ENCODE measurements around the gene LITAFD. TPM values are rescaled to one million over a fixed set of nuclear protein-coding genes. Genes with fewer than 3 reads are reported as not detected.

LITAFD gene
- total and polyA plus RNA-seq, 2 experiments from 2014 or later, result not detected

DNA sequence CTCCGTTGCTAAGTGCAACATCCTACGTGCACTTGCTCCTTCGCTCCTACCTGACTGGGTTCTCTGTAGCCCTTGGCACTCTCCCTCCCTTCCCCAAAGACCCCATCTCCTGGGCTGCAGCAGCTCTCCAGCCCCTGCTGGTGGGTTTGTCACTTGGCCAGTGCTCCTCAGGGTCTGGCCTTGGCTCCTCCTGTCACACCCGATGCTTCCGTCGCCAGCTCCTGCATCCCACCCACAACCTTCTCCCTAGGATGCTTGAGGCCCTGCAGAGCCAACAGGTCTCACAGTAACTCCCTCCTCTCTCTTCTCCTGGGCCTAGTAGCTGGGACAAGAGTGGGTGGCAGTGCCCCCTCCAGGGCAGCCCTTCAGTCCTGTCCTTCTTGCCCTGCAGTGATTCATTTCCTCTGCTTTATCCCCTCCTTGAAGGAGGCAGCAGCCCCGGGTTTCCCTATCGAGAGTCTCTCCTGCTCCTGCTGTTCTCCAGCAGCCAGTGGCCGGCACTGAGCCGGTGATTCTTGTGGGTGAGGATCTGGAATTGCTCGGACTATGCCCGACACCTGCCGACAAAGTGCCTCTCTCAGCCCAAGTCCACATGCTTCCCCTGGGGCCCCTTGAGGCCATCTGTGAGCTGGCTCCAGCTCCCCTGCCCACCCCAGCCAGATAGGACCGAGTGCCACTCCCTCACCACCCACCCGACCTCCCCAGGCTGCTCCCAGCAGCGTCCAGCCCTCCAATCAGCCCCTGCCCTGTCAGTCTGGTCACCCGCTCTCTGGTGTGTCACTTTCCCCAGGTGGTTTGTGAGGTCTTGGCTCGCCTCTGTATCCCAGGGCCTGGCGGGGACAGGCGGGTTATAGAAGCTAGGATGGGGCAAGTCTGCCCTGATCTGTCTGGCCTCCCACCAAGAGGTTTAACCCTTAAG, 3.8 kb downstream of the LITAFD start:
- no peak overlapping the region for H3K4me3 ChIP-seq
- no peak for TF ChIP-seq EZH2 (IDR thresholded peaks at IDR 0.05; ENCODE audit: insufficient read depth, poor library complexity, severe bottlenecking)
- TF ChIP-seq EZH2phosphoT487 (IDR thresholded peaks at IDR 0.05; ENCODE audit: insufficient read depth, low read depth), result no peak
- peak; percentile 69 for DNase-seq
- H3K4me1 ChIP-seq (ENCODE audit: insufficient read depth), result peaks cover 33% of the 10 kb centered on the region
- peaks cover 22% of the 10 kb centered on the region for H3F3A ChIP-seq (ENCODE audit: insufficient read depth)
- no peak overlapping the region; the same call in 1 of the 2 replicates for H3K27ac ChIP-seq
- no peaks in the 10 kb centered on the region for H4K20me1 ChIP-seq (ENCODE audit: insufficient read depth)
- no peaks in the 10 kb centered on the region; the same call in 1 of the 2 replicates for H3K36me3 ChIP-seq (ENCODE audit: low read depth)
- 20 to 23% methylated on average over 19 to 20 of the region's 20 CpGs for WGBS, 2 experiments (ENCODE audit: low coverage in 1 of 2, low lambda C conversion rate in 2 of 2, missing lambda C conversion rate in 2 of 2)
- H2AFZ ChIP-seq, result no peak overlapping the region
- H3K9me2 ChIP-seq (ENCODE audit: insufficient read depth), result no peaks in the 10 kb centered on the region
- in situ Hi-C loops (cut with MboI), result loop anchor here (10.0 kb wide), 1 partner anchor 231 kb away; no protein-coding TSS in a partner anchor
- peak overlapping the region; percentile 58 for H3K4me2 ChIP-seq (ENCODE audit: unreplicated experiment)
- no peaks in the 10 kb centered on the region for H3K79me2 ChIP-seq (ENCODE audit: insufficient read depth)
- H3K9me3 ChIP-seq (ENCODE audit: low read depth), result no peaks in the 10 kb centered on the region
- no peaks in the 10 kb centered on the region for H3K27me3 ChIP-seq (replicated peaks; ENCODE audit: insufficient read depth)
- 0 out of 2 replicates have a peak overlapping the region, but pooled peaks have one; percentile 16 for H3K9ac ChIP-seq

DNA sequence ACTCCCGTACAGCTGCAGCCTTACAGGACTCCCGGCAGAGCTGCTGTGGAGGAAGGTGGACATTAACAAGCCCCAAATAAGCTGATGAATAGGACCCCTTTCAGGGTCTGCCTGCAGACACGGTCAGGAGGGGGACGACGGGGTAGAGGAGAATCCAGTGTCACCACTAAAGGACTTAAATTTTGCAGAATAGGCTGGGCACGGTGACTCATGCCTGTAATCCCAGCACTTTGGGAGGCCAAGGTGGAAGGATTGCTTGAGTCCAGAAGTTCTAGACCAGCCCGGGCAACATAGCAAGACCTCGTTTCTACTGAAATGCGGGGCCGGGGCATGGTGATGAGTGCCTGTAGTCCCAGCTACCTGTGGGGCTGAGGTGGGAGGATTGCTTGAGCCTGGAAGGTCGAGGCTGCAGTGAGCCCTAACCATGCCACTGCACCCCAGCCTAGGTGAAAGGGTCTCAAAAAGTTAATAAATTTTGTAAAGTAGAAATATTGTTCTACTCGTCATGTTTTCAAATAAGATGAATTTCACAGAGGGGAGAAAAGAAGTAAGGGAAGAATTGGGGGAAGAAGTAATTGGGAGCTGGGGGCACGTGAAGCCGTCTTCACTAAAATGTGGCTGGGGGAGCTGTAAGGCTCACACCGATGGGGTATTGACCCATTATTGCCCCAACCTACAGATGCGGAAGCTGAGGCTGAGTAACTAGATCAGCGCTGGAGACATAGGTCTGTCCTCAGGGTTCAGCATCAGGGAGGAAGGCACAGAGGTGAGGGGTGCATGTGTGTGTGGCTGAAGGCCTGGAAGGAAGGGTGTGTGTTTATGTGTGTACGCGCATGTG, 4.7 kb downstream of the LITAFD start:
- peaks cover 22% of the 10 kb centered on the region for H3F3A ChIP-seq (ENCODE audit: insufficient read depth)
- H3K9me3 ChIP-seq (ENCODE audit: low read depth), result no peaks in the 10 kb centered on the region
- WGBS, 2 experiments (ENCODE audit: low coverage in 1 of 2, low lambda C conversion rate in 2 of 2, missing lambda C conversion rate in 2 of 2), result 60 to 63% methylated on average over 19 of the region's 19 CpGs
- peak overlapping the region; percentile 58 for H3K4me2 ChIP-seq (ENCODE audit: unreplicated experiment)
- in situ Hi-C loops (cut with MboI), result loop anchor here (10.0 kb wide), 1 partner anchor 232 kb away; no protein-coding TSS in a partner anchor
- H3K4me1 ChIP-seq (ENCODE audit: insufficient read depth), result peaks cover 33% of the 10 kb centered on the region
- H3K4me3 ChIP-seq, result no peak overlapping the region
- H3K27ac ChIP-seq, result no peak overlapping the region
- no peaks in the 10 kb centered on the region for H3K27me3 ChIP-seq (replicated peaks; ENCODE audit: insufficient read depth)
- no peaks in the 10 kb centered on the region for H3K9me2 ChIP-seq (ENCODE audit: insufficient read depth)
- H4K20me1 ChIP-seq (ENCODE audit: insufficient read depth), result no peaks in the 10 kb centered on the region
- H3K9ac ChIP-seq, result no peak overlapping the region
- DNase-seq, result no peak
- TF ChIP-seq EZH2 (IDR thresholded peaks at IDR 0.05; ENCODE audit: insufficient read depth, poor library complexity, severe bottlenecking), result no peak
- TF ChIP-seq EZH2phosphoT487 (IDR thresholded peaks at IDR 0.05; ENCODE audit: insufficient read depth, low read depth), result no peak
- H3K79me2 ChIP-seq (ENCODE audit: insufficient read depth), result no peaks in the 10 kb centered on the region
- no peak overlapping the region for H2AFZ ChIP-seq
- H3K36me3 ChIP-seq (ENCODE audit: low read depth), result peaks cover 8% of the 10 kb centered on the region; the same call in 1 of the 2 replicates

DNA sequence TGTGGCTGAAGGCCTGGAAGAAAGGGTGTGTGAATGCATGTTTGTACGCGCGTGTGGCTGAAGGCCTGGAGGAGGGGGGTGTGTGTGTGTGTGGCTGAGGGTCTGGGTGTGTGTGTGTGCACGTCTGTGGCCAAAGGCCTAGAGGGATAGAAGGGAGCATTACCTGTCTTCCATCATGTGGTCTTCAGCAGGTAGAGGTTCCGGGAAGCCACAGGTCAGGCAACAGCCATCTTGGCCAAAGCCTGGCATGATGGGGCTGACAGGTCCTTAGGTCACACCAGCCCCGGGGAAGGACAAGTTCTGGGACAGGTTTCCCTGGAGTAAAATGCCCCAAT, 5.2 kb downstream of the LITAFD start:
- Histone ChIP-seq H3K9ac (no peak overlapping the region), H3K79me2 (ENCODE audit: insufficient read depth) (no peaks in the 10 kb centered on the region), H3F3A (ENCODE audit: insufficient read depth) (peaks cover 22% of the 10 kb centered on the region), H3K27ac (no peak overlapping the region), H3K9me3 (ENCODE audit: low read depth) (no peaks in the 10 kb centered on the region), H2AFZ (no peak overlapping the region), H3K27me3 (replicated peaks; ENCODE audit: insufficient read depth) (no peaks in the 10 kb centered on the region), H3K9me2 (ENCODE audit: insufficient read depth) (no peaks in the 10 kb centered on the region), H4K20me1 (ENCODE audit: insufficient read depth) (no peaks in the 10 kb centered on the region), H3K36me3 (ENCODE audit: low read depth) (peaks cover 13% of the 10 kb centered on the region; the same call in 1 of the 2 replicates), H3K4me2 (ENCODE audit: unreplicated experiment) (no peak overlapping the region), H3K4me1 (ENCODE audit: insufficient read depth) (peaks cover 33% of the 10 kb centered on the region), H3K4me3 (no peak overlapping the region)
- 90 to 93% methylated on average over 6 of the region's 6 CpGs for WGBS, 2 experiments (ENCODE audit: low coverage in 1 of 2, low lambda C conversion rate in 2 of 2, missing lambda C conversion rate in 2 of 2)
- in situ Hi-C loops (cut with MboI), result loop anchor here (10.0 kb wide), 1 partner anchor 233 kb away; no protein-coding TSS in a partner anchor
- TF ChIP-seq EZH2phosphoT487 (IDR thresholded peaks at IDR 0.05; ENCODE audit: insufficient read depth, low read depth), result no peak
- TF ChIP-seq EZH2 (IDR thresholded peaks at IDR 0.05; ENCODE audit: insufficient read depth, poor library complexity, severe bottlenecking), result no peak
- no peak for DNase-seq

DNA sequence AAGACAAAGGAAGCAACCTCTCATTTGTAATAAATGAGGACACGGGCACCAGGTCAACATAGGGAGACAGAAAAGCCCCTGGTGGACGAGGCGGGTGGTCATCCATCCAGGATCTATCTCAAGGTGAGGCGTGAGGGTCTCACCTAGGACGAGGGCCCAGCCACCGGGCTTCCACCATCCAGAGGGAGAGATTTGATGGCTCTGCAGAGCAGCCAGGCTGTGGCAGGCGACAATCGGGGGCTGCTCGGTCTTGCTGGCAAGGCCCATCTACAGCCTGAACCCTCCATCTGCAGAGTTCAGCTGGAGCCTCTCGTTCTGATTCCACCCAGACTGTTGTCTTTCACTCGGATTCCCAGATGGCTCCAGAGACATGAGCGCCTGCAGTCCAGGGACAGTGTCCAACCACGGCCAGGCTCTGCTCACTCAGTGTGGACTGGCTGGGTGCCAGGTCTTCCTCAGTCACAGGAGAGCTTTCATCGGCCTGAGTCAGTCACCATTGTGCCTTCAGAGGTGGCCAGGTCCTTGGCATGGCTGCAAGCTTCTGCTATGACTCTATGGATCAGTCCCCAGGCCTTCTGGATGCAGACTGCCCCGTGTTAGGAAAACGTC, 5.9 kb downstream of the LITAFD start:
- Histone ChIP-seq H3K9me2 (ENCODE audit: insufficient read depth) (no peaks in the 10 kb centered on the region), H3F3A (ENCODE audit: insufficient read depth) (peaks cover 27% of the 10 kb centered on the region), H3K27ac (peak overlapping the region; percentile 22), H2AFZ (no peak overlapping the region), H3K36me3 (ENCODE audit: low read depth) (peaks cover 20% of the 10 kb centered on the region; the same call in 1 of the 2 replicates), H3K4me3 (no peak overlapping the region), H3K4me1 (ENCODE audit: insufficient read depth) (peaks cover 33% of the 10 kb centered on the region), H3K9ac (no peak overlapping the region), H4K20me1 (ENCODE audit: insufficient read depth) (no peaks in the 10 kb centered on the region), H3K79me2 (ENCODE audit: insufficient read depth) (no peaks in the 10 kb centered on the region), H3K4me2 (ENCODE audit: unreplicated experiment) (no peak overlapping the region), H3K9me3 (ENCODE audit: low read depth) (no peaks in the 10 kb centered on the region), H3K27me3 (replicated peaks; ENCODE audit: insufficient read depth) (no peaks in the 10 kb centered on the region)
- TF ChIP-seq EZH2phosphoT487 (IDR thresholded peaks at IDR 0.05; ENCODE audit: insufficient read depth, low read depth), result no peak
- no peak for TF ChIP-seq EZH2 (IDR thresholded peaks at IDR 0.05; ENCODE audit: insufficient read depth, poor library complexity, severe bottlenecking)
- in situ Hi-C loops (cut with MboI), result loop anchor here (10.0 kb wide), 1 partner anchor 233 kb away; no protein-coding TSS in a partner anchor
- WGBS, 2 experiments (ENCODE audit: low coverage in 1 of 2, low lambda C conversion rate in 2 of 2, missing lambda C conversion rate in 2 of 2), result 50 to 51% methylated on average over 15 to 16 of the region's 16 CpGs
- DNase-seq, result peak; percentile 93

Data from GM23248 (cell line).